ENCODE data around the gene PRKAG1. TPM values are rescaled to one million over a fixed set of nuclear protein-coding genes. Genes with fewer than 3 reads are reported as not detected.

PRKAG1 gene
- total RNA-seq, 2 experiments from 2014 or later, result 22.8 to 45.9 TPM

- CTCF ChIA-PET (ENCODE audit: unreplicated experiment), result no interaction called here
- no peak for DNase-seq (ENCODE audit: low spot score)
- no peak overlapping the region for H3K4me3 ChIP-seq (ENCODE audit: low read depth, low read length, poor library complexity, severe bottlenecking)
- no TSS peak for BruUV-seq (replicated peaks)
- no peaks in the 10 kb centered on the region for H3K4me1 ChIP-seq (ENCODE audit: insufficient read depth, low read length, poor library complexity, severe bottlenecking)
- no peak overlapping the region for H2AFZ ChIP-seq (ENCODE audit: low read length)
- no peaks in the 10 kb centered on the region for H3K9me2 ChIP-seq (ENCODE audit: insufficient read depth, low read length)
- intact Hi-C loops (cut with micrococcal nuclease; ENCODE audit: unreplicated experiment), result no loop called here
- no peaks in the 10 kb centered on the region for H4K20me1 ChIP-seq (ENCODE audit: insufficient read depth, low read length)
- no peaks in the 10 kb centered on the region for H3K9me3 ChIP-seq (ENCODE audit: low read length)
- TF ChIP-seq, protein P1, sequence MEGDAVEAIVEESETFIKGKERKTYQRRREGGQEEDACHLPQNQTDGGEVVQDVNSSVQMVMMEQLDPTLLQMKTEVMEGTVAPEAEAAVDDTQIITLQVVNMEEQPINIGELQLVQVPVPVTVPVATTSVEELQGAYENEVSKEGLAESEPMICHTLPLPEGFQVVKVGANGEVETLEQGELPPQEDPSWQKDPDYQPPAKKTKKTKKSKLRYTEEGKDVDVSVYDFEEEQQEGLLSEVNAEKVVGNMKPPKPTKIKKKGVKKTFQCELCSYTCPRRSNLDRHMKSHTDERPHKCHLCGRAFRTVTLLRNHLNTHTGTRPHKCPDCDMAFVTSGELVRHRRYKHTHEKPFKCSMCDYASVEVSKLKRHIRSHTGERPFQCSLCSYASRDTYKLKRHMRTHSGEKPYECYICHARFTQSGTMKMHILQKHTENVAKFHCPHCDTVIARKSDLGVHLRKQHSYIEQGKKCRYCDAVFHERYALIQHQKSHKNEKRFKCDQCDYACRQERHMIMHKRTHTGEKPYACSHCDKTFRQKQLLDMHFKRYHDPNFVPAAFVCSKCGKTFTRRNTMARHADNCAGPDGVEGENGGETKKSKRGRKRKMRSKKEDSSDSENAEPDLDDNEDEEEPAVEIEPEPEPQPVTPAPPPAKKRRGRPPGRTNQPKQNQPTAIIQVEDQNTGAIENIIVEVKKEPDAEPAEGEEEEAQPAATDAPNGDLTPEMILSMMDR (conservative IDR thresholded peaks at IDR 0.05; ENCODE audit: low read length), result no peak
- TF ChIP-seq EZH2phosphoT487 (IDR thresholded peaks at IDR 0.05; ENCODE audit: borderline replicate concordance, low read depth, low read length), result no peak
- POLR2A ChIA-PET, result interaction anchor here (0.7 kb wide), 1 partner anchor 426 kb away, joined by 6 read pairs; no protein-coding TSS in a partner anchor
- H3K79me2 ChIP-seq (ENCODE audit: insufficient read depth, low read depth, low read length), result no peaks in the 10 kb centered on the region
- no peak overlapping the region for H3K27ac ChIP-seq (ENCODE audit: low read depth, low read length, poor library complexity, severe bottlenecking)
- H3K4me2 ChIP-seq (ENCODE audit: low read length), result no peak overlapping the region
- H3K36me3 ChIP-seq (ENCODE audit: insufficient read depth, low read length), result peaks cover 99% of the 10 kb centered on the region
Measured at GRCh38 chr12:49028666-49029275, 10.2 kb upstream of the PRKAG1 start.

DNA sequence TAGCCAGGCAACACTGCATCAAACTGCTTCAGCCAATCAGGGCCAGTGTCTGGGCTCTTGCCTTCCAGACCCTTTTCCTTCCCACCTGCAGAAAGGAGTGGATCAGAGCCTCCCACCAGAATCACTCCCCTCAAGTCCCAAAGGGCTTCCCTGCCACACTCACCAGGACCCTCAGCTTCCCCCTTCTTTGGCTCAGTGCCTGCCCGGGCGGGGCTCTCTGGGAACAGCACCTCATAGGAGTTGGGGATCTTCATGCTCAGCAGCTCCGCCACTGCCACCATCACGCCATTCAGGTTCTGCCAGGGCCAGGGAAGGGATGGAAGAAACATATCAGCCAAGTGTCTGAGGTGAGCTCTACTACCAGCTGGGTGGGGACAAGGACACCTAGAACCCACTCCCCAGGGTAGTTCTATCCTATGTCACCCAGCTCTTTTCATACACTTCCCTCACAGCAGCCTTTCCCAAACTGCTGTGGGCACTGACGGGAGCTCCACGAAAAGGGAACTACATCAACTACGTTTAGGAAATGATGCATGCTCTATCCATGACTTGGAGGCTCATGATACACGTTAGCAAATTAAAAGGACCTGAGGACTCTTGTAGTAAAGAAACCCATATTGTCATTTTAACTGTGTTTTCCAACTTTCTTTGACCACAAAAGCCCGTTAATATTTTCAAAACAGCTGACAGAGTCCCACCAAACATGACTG is 9.4 kb upstream of the PRKAG1 start:
- TF ChIP-seq, protein P1 (conservative IDR thresholded peaks at IDR 0.05; ENCODE audit: low read length), result no peak
- no peak for TF ChIP-seq EZH2phosphoT487 (IDR thresholded peaks at IDR 0.05; ENCODE audit: borderline replicate concordance, low read depth, low read length)
- DNase-seq (ENCODE audit: low spot score), result no peak
- H3K79me2 ChIP-seq (ENCODE audit: insufficient read depth, low read depth, low read length), result no peaks in the 10 kb centered on the region
- no TSS peak for BruUV-seq (replicated peaks)
- ChIA-PET POLR2A (no interaction called here), CTCF (ENCODE audit: unreplicated experiment) (no interaction called here)
- no peaks in the 10 kb centered on the region for H3K9me2 ChIP-seq (ENCODE audit: insufficient read depth, low read length)
- no peaks in the 10 kb centered on the region for H3K4me1 ChIP-seq (ENCODE audit: insufficient read depth, low read length, poor library complexity, severe bottlenecking)
- intact Hi-C loops (cut with micrococcal nuclease; ENCODE audit: unreplicated experiment), result no loop called here
- H4K20me1 ChIP-seq (ENCODE audit: insufficient read depth, low read length), result no peaks in the 10 kb centered on the region
- H3K27ac ChIP-seq (ENCODE audit: low read depth, low read length, poor library complexity, severe bottlenecking), result no peak overlapping the region
- no peak overlapping the region for H3K4me3 ChIP-seq (ENCODE audit: low read depth, low read length, poor library complexity, severe bottlenecking)
- no peaks in the 10 kb centered on the region for H3K9me3 ChIP-seq (ENCODE audit: low read length)
- H3K4me2 ChIP-seq (ENCODE audit: low read length), result no peak overlapping the region
- peaks cover 99% of the 10 kb centered on the region for H3K36me3 ChIP-seq (ENCODE audit: insufficient read depth, low read length)
- H2AFZ ChIP-seq (ENCODE audit: low read length), result no peak overlapping the region

Data from OCI-LY7 (cell line).